HepG2 (cell line): Measurements from ENCODE around the gene UQCRC1. TPM values are rescaled to one million over a fixed set of nuclear protein-coding genes. Genes with fewer than 3 reads are reported as not detected.

Experiments used
- ARNT ChIP-seq: fragments of 450-650 bp; IDR thresholded peaks from 2 replicates; pipeline ENCODE4 v1.6.1; 2017
- FOSL1 ChIP-seq: sonication (generic); formaldehyde crosslinking; IDR thresholded peaks from 2 replicates; pipeline ENCODE4 v1.9.0; 2021; ENCODE audit warnings: missing genetic modification reagents, borderline replicate concordance
- GATA4 ChIP-seq: sonication (generic); IDR thresholded peaks from 2 replicates; pipeline ENCODE4 v1.6.1; 2016; ENCODE audit warnings: antibody characterized with exemption, low read depth, borderline replicate concordance
- HOXA9 ChIP-seq: sonication (generic); formaldehyde crosslinking; IDR thresholded peaks from 2 replicates; pipeline ENCODE4 v1.8.1; 2022; ENCODE audit warnings: missing genetic modification reagents, mild to moderate bottlenecking, moderate library complexity, borderline replicate concordance
- IKZF1 ChIP-seq: fragments of 450-650 bp; IDR thresholded peaks from 2 replicates; pipeline ENCODE4 v1.7.1; 2016
- ISL2 ChIP-seq: sonication (generic); formaldehyde crosslinking; IDR thresholded peaks from 2 replicates; pipeline ENCODE4 v1.5.0; 2020; ENCODE audit warnings: missing genetic modification reagents
- JARID2 ChIP-seq: sonication (generic); formaldehyde crosslinking; IDR thresholded peaks from 2 replicates; pipeline ENCODE4 v1.8.1; 2023; ENCODE audit warnings: missing genetic modification reagents, inconsistent platforms; ENCODE audit not compliant: insufficient replicate concordance
- JUND ChIP-seq: sonication (generic); formaldehyde crosslinking; IDR thresholded peaks from 2 replicates; pipeline ENCODE4 v1.8.0; 2022; ENCODE audit warnings: mild to moderate bottlenecking, missing genetic modification reagents
- KDM1A ChIP-seq: IDR thresholded peaks from 2 replicates; pipeline ENCODE4 v1.6.1; 2016; ENCODE audit warnings: missing compliant biosample characterization
- KLF11 ChIP-seq: IDR thresholded peaks from 2 replicates; pipeline ENCODE4 v1.6.1; 2016; ENCODE audit warnings: missing compliant biosample characterization
- MBD4 ChIP-seq: IDR thresholded peaks from 2 replicates; pipeline ENCODE4 v1.6.1; 2012; ENCODE audit warnings: low read length, inconsistent platforms, borderline replicate concordance
- NBN ChIP-seq: fragments of 450-650 bp; conservative IDR thresholded peaks from 2 replicates; pipeline ENCODE4 v1.6.1; 2017
- PAX8 ChIP-seq: sonication (generic); formaldehyde crosslinking; IDR thresholded peaks from 2 replicates; pipeline ENCODE4 v1.8.0; 2022; ENCODE audit warnings: mild to moderate bottlenecking, missing genetic modification reagents, borderline replicate concordance
- PCBP2 ChIP-seq: fragments of 200-400 bp; formaldehyde crosslinking; optimal IDR thresholded peaks from 2 replicates; pipeline ENCODE3; 2018; ENCODE audit warnings: low read length, low read depth; ENCODE audit not compliant: poor library complexity, severe bottlenecking
- RBM22 ChIP-seq: fragments of 200-400 bp; formaldehyde crosslinking; optimal IDR thresholded peaks from 2 replicates; pipeline ENCODE3; 2017; ENCODE audit warnings: mild to moderate bottlenecking, low read length, moderate library complexity
- SIN3B ChIP-seq: fragments of 150-350 bp; IDR thresholded peaks from 2 replicates; pipeline ENCODE4 v1.6.1; 2014; ENCODE audit warnings: low read length
- SNAI1 ChIP-seq: sonication (generic); formaldehyde crosslinking; IDR thresholded peaks from 2 replicates; pipeline ENCODE4 v1.5.0; 2020; ENCODE audit warnings: mild to moderate bottlenecking, missing genetic modification reagents, borderline replicate concordance
- ZFP82 ChIP-seq: sonication (generic); formaldehyde crosslinking; IDR thresholded peaks from 2 replicates; pipeline ENCODE4 v1.5.1; 2020; ENCODE audit warnings: mild to moderate bottlenecking, missing genetic modification reagents, borderline replicate concordance
- ZNF235 ChIP-seq: sonication (generic); formaldehyde crosslinking; IDR thresholded peaks from 2 replicates; pipeline ENCODE4 v1.8.1; 2023; ENCODE audit warnings: mild to moderate bottlenecking, missing genetic modification reagents, borderline replicate concordance
- ZNF263 ChIP-seq: sonication (generic); formaldehyde crosslinking; IDR thresholded peaks from 2 replicates; pipeline ENCODE4 v1.4.0; 2020; ENCODE audit warnings: missing genetic modification reagents
- ZNF557 ChIP-seq: sonication (generic); formaldehyde crosslinking; IDR thresholded peaks from 2 replicates; pipeline ENCODE4 v1.4.0; 2020; ENCODE audit warnings: missing genetic modification reagents
- ZNF720 ChIP-seq: sonication (generic); formaldehyde crosslinking; IDR thresholded peaks from 2 replicates; pipeline ENCODE4 v1.4.0; 2020; ENCODE audit warnings: missing genetic modification reagents
- polyA plus RNA-seq, 8 experiments: library from polyadenylated mRNA; depleted of rRNA in 3 of 8; stranded (reverse) in 7 of 8; unstranded in 1 of 8; fragments of >200 nt; fragmentation: Illumina TruSeq in 4 of 8; extraction: Trizol in 4 of 8; gene quantifications; 2 replicates each; pipeline versions ENCODE4 v1.2.1 to v1.2.3, GENCODE V29; 2011 to 2016; ENCODE audit warnings: low read depth in 4 of 8, missing spikeins in 1 of 8, mixed read lengths in 1 of 8; ENCODE audit not compliant: insufficient read depth in 1 of 8
- total RNA-seq, 5 experiments: library from RNA; depleted of rRNA; stranded (reverse); fragments of >200 nt; fragmentation: Illumina TruSeq; extraction: Trizol; gene quantifications; 2 replicates each; pipeline ENCODE4 v1.2.3, GENCODE V29; 2016; ENCODE audit warnings: low read depth in 1 of 5
- TF ChIP-seq, protein P1 (sequence below): IDR thresholded peaks from 2 replicates; pipeline ENCODE4 v1.6.1; 2016; ENCODE audit warnings: missing compliant biosample characterization, missing genetic modification reagents, borderline replicate concordance
- TF ChIP-seq, protein P2 (sequence below), 2 experiments: sonication (generic) in 1 of 2; formaldehyde crosslinking in 1 of 2; IDR thresholded peaks; 2 replicates each; pipeline versions ENCODE4 v1.4.0 to v1.6.1; 2018 to 2020; ENCODE audit warnings: missing genetic modification reagents in 2 of 2, borderline replicate concordance in 1 of 2, low read depth in 1 of 2, mild to moderate bottlenecking in 1 of 2, missing biosample characterization in 1 of 2
- TF ChIP-seq, protein P3 (sequence below): sonication (generic); formaldehyde crosslinking; IDR thresholded peaks from 2 replicates; pipeline ENCODE4 v1.4.0; 2020; ENCODE audit warnings: missing genetic modification reagents, borderline replicate concordance

UQCRC1 gene
- total and polyA plus RNA-seq, 2 of the 13 experiments (the other 11 are each of a cell fraction or from before 2014, with no cell fraction given) = 316 to 680 TPM

DNA sequence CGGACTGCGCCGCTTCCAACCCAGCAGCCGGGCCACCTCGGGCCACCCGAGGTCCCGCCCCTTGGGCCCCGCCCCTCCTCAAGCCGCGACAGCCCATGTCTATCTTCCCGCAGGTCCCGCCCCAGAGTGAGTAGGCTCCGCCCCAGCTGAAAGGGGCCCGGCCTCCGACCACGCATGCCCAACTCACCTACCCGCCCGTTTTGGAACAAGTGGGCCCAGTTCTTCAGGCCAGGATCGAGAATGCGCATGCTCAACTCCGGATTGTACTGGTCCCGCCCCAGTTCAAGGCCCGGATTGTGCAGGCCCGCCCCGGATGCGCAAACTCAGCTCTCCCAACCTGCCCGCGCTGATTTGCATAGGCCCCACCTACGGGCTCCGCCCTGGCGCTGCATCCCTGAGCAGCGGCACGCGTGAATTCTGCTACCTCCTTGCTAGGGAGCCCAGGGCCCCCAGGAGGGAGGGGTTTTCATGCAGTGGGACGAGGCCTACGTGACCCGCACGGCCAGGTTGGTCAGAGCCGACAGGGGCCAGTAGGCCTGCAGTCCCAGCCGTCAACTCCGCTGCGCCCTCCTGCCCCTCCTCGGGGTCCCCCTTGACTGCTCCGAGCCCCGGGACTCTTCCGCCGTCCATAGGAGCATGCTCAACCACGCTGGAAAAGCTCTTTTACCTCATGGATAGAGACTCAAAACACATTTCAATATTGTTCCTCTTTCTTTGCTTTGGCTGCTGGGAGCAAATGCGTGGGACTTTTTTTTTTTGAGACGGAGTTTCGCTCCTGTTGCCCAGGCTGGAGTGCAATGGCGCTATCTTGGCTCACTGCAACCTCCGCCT lies 52.4 kb downstream of the UQCRC1 start, which contains the start of gene PFKFB4 (continued):
- TF ChIP-seq ZFP82 (peak; percentile 26; the same call in 1 of the 2 replicates), PCBP2 (no peak), ARNT (no peak), GATA4 (peak; percentile 62; the same call in 1 of the 2 replicates), HOXA9 (CRISPR knock-in tag) (no peak), ISL2 (CRISPR knock-in tag) (no peak; the same call in 1 of the 2 replicates), NBN (no peak), KLF11 (CRISPR knock-in tag) (peak; percentile 62; the same call in 1 of the 2 replicates), KDM1A (CRISPR knock-in tag) (no peak), JUND (CRISPR knock-in tag) (no peak), RBM22 (no peak), FOSL1 (CRISPR knock-in tag) (no peak), SIN3B (no peak), IKZF1 (no peak), JARID2 (CRISPR knock-in tag) (no peak), ZNF235 (CRISPR knock-in tag) (0 out of 2 replicates have a peak, but pooled peaks have one; percentile 1), SNAI1 (CRISPR knock-in tag) (no peak), MBD4 (no peak), ZNF720 (no peak), PAX8 (CRISPR knock-in tag) (no peak), ZNF263 (no peak), ZNF557 (CRISPR knock-in tag) (no peak; the same call in 1 of the 2 replicates)
- TF ChIP-seq, protein P1, sequence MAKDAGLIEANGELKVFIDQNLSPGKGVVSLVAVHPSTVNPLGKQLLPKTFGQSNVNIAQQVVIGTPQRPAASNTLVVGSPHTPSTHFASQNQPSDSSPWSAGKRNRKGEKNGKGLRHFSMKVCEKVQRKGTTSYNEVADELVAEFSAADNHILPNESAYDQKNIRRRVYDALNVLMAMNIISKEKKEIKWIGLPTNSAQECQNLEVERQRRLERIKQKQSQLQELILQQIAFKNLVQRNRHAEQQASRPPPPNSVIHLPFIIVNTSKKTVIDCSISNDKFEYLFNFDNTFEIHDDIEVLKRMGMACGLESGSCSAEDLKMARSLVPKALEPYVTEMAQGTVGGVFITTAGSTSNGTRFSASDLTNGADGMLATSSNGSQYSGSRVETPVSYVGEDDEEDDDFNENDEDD (CRISPR knock-in tag) = peak; percentile 75
- TF ChIP-seq, protein P2, sequence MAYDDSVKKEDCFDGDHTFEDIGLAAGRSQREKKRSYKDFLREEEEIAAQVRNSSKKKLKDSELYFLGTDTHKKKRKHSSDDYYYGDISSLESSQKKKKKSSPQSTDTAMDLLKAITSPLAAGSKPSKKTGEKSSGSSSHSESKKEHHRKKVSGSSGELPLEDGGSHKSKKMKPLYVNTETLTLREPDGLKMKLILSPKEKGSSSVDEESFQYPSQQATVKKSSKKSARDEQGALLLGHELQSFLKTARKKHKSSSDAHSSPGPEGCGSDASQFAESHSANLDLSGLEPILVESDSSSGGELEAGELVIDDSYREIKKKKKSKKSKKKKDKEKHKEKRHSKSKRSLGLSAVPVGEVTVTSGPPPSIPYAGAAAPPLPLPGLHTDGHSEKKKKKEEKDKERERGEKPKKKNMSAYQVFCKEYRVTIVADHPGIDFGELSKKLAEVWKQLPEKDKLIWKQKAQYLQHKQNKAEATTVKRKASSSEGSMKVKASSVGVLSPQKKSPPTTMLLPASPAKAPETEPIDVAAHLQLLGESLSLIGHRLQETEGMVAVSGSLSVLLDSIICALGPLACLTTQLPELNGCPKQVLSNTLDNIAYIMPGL (CRISPR knock-in tag; IDR thresholded peaks at IDR 0.05; ENCODE audit: borderline replicate concordance in 1 of 2, low read depth in 1 of 2) = peak; percentile 60 to 80; a peak in 3 of 4 replicates
- TF ChIP-seq, protein P3, sequence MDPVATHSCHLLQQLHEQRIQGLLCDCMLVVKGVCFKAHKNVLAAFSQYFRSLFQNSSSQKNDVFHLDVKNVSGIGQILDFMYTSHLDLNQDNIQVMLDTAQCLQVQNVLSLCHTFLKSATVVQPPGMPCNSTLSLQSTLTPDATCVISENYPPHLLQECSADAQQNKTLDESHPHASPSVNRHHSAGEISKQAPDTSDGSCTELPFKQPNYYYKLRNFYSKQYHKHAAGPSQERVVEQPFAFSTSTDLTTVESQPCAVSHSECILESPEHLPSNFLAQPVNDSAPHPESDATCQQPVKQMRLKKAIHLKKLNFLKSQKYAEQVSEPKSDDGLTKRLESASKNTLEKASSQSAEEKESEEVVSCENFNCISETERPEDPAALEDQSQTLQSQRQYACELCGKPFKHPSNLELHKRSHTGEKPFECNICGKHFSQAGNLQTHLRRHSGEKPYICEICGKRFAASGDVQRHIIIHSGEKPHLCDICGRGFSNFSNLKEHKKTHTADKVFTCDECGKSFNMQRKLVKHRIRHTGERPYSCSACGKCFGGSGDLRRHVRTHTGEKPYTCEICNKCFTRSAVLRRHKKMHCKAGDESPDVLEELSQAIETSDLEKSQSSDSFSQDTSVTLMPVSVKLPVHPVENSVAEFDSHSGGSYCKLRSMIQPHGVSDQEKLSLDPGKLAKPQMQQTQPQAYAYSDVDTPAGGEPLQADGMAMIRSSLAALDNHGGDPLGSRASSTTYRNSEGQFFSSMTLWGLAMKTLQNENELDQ (CRISPR knock-in tag) = peak; percentile 38; the same call in 1 of the 2 replicates
